Measurements from ENCODE around the gene NDUFV2. TPM values are rescaled to one million over a fixed set of nuclear protein-coding genes. Genes with fewer than 3 reads are reported as not detected.
A peak's percentile ranks its signal among the peaks of the same experiment; 100 is the strongest.

NDUFV2 gene
- total RNA-seq, 1 donor from 2014 or later, result 69.0 TPM

GRCh38 chr18:9068346-9068745 is 34.2 kb upstream of the NDUFV2 start:
- Histone ChIP-seq H3K27me3 (ENCODE audit: control insufficient read depth, insufficient read depth, low read length) (no peaks in the 10 kb centered on the region), H3K36me3 (ENCODE audit: control insufficient read depth, insufficient read depth, low read length) (no peaks in the 10 kb centered on the region), H3K4me3 (ENCODE audit: low read depth, low read length) (no peak overlapping the region)
- no peak for TF ChIP-seq CTCF (IDR thresholded peaks at IDR 0.05; ENCODE audit: insufficient read depth, low read length, severe bottlenecking)
- peak; percentile 82 for DNase-seq (ENCODE audit: low read depth)
- no peak for FAIRE-seq

- Histone ChIP-seq H3K4me3 (ENCODE audit: low read depth, low read length) (no peak overlapping the region), H3K27me3 (ENCODE audit: control insufficient read depth, insufficient read depth, low read length) (no peaks in the 10 kb centered on the region), H3K36me3 (ENCODE audit: control insufficient read depth, insufficient read depth, low read length) (no peaks in the 10 kb centered on the region)
- no peak for TF ChIP-seq CTCF (IDR thresholded peaks at IDR 0.05; ENCODE audit: insufficient read depth, low read length, severe bottlenecking)
- FAIRE-seq, result no peak
- DNase-seq (ENCODE audit: low read depth), result no peak
Measured at GRCh38 chr18:9069601-9070000, 32.9 kb upstream of the NDUFV2 start.

GRCh38 chr18:9070212-9070611 is 32.3 kb upstream of the NDUFV2 start:
- TF ChIP-seq CTCF (IDR thresholded peaks at IDR 0.05; ENCODE audit: insufficient read depth, low read length, severe bottlenecking), result no peak
- Histone ChIP-seq H3K4me3 (ENCODE audit: low read depth, low read length) (no peak overlapping the region), H3K36me3 (ENCODE audit: control insufficient read depth, insufficient read depth, low read length) (no peaks in the 10 kb centered on the region), H3K27me3 (ENCODE audit: control insufficient read depth, insufficient read depth, low read length) (no peaks in the 10 kb centered on the region)
- FAIRE-seq (no peak), DNase-seq (ENCODE audit: low read depth) (no peak)

DNA sequence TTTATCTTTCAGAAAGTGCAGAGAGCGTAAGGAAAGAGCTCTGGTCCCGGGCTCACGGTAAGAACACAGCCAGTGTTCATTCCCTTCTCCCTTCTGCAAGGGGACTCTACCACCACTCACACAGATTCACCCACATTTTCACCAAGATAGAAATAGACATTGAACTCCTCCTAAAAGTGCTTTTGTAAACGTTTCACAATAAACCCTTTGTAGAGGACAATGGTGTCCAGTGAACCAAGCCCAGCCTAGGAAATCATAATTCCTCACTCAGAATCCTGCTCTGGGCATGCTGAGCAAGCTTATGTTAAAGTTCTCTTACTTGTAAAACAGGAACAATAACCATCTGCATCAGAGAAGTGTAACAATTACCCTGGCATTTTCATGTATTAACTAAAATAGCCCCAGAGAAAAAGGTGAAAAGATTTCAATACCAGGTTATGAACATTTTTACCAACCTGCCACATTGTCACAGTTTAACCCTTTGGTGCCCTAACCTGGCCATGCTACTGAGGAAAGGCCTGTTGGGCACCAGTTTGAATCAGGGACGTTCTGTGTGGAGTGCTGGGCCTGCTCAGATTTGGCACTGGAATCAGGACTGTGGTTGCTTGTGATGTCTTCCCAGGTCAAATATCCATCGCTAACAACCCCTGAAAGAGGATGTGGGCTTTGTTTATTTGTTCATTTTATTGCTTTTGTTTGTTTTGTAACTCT is 22.5 kb upstream of the NDUFV2 start:
- TF ChIP-seq CTCF (IDR thresholded peaks at IDR 0.05; ENCODE audit: insufficient read depth, low read length, severe bottlenecking), result no peak
- no peak for DNase-seq (ENCODE audit: low read depth)
- no peak for FAIRE-seq

DNA sequence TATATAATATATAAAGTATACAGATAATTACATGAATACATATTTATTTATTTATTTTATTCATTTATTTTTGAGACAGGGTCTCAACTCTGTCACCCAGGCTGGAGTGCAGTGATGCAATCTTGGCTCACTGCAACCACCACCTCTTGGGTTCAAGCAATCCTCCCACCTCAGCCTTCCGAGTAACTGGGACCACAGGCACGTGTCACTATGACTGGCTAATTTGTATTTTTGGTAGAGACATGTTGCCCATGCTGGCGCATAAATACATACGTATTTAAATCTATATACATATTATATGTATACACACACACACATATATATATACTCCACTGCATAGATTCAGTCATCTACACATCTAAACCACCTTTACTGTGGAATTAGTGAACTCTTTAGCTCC is 20.6 kb upstream of the NDUFV2 start:
- no peak for FAIRE-seq
- Histone ChIP-seq H3K36me3 (ENCODE audit: control insufficient read depth, insufficient read depth, low read length) (no peaks in the 10 kb centered on the region), H3K27me3 (ENCODE audit: control insufficient read depth, insufficient read depth, low read length) (no peaks in the 10 kb centered on the region), H3K4me3 (ENCODE audit: low read depth, low read length) (no peak overlapping the region)
- no peak for TF ChIP-seq CTCF (IDR thresholded peaks at IDR 0.05; ENCODE audit: insufficient read depth, low read length, severe bottlenecking)
- no peak for DNase-seq (ENCODE audit: low read depth)

More for the DNA sequence above, 22.5 kb upstream of the NDUFV2 start:
- Histone ChIP-seq H3K27me3 (ENCODE audit: control insufficient read depth, insufficient read depth, low read length) (no peaks in the 10 kb centered on the region), H3K36me3 (ENCODE audit: control insufficient read depth, insufficient read depth, low read length) (no peaks in the 10 kb centered on the region), H3K4me3 (ENCODE audit: low read depth, low read length) (no peak overlapping the region)
